NCI-H510A (cell line): ENCODE results near the gene PTPN2.
"Not testable (repeated sequence)": the region's sequence is repeated elsewhere in the genome, so short reads cannot be mapped to it uniquely, and the experiment has no call there.

Experiments used
- DNase-seq: peaks from one replicate; lab custom pipeline; 2025; lab: John Stamatoyannopoulos, UW

Gene PTPN2

GRCh38 chr18:12825230-12825629, 58.8 kb downstream of the PTPN2 start:
- no peak for DNase-seq

GRCh38 chr18:12823892-12824291, 60.1 kb downstream of the PTPN2 start:
- DNase-seq = no peak

GRCh38 chr18:12821408-12821807, 62.6 kb downstream of the PTPN2 start:
- no peak for DNase-seq

GRCh38 chr18:12820506-12820905, 63.5 kb downstream of the PTPN2 start:
- no peak for DNase-seq

- no peak for DNase-seq
These were observed 64.2 kb downstream of the PTPN2 start for GRCh38 chr18:12819841-12820240.

GRCh38 chr18:12819322-12819721, 64.7 kb downstream of the PTPN2 start:
- no peak for DNase-seq

- no peak for DNase-seq
These were observed 65.8 kb downstream of the PTPN2 start for GRCh38 chr18:12818243-12818642.

- no peak for DNase-seq
These were observed 67.6 kb downstream of the PTPN2 start for GRCh38 chr18:12816451-12816850.

- no peak for DNase-seq
These were observed 72.7 kb downstream of the PTPN2 start for GRCh38 chr18:12811191-12811950.

- no peak for DNase-seq
These were observed 80.7 kb downstream of the PTPN2 start for GRCh38 chr18:12803069-12803936.

- no peak for DNase-seq
These were observed 81.5 kb downstream of the PTPN2 start for GRCh38 chr18:12802538-12802937.

- DNase-seq = no peak
These were observed 87.6 kb downstream of the PTPN2 start for GRCh38 chr18:12796448-12796847.

- DNase-seq = no peak
These were observed 92.4 kb downstream of the PTPN2 start for GRCh38 chr18:12791610-12792009.

GRCh38 chr18:12786669-12787068, 97.4 kb downstream of the PTPN2 start:
- DNase-seq = no peak

- no peak for DNase-seq
These were observed 100.5 kb downstream of the PTPN2 start for GRCh38 chr18:12783524-12783923.

GRCh38 chr18:12782521-12782920, 101.5 kb downstream of the PTPN2 start:
- no peak for DNase-seq

GRCh38 chr18:12779456-12779855, 104.6 kb downstream of the PTPN2 start:
- no peak for DNase-seq

GRCh38 chr18:12779043-12779442, 105.0 kb downstream of the PTPN2 start:
- no peak for DNase-seq

GRCh38 chr18:12777500-12777944, 106.5 kb downstream of the PTPN2 start:
- no peak for DNase-seq

- DNase-seq = peak; percentile 22
These were observed 107.1 kb downstream of the PTPN2 start for GRCh38 chr18:12776821-12777471.

- not testable (repeated sequence) for DNase-seq
These were observed 107.6 kb downstream of the PTPN2 start for GRCh38 chr18:12776415-12776814.

- DNase-seq = no peak
These were observed 109.1 kb downstream of the PTPN2 start for GRCh38 chr18:12774982-12775381.

- DNase-seq = no peak
These were observed 110.7 kb downstream of the PTPN2 start for GRCh38 chr18:12773369-12773768.
